ENCODE results near the gene ENTPD3. TPM values are rescaled to one million over a fixed set of nuclear protein-coding genes. Genes with fewer than 3 reads are reported as not detected.

The ENTPD3 gene
- total and polyA plus RNA-seq, 2 of the 13 experiments (the other 11 are each of a cell fraction or from before 2014, with no cell fraction given), result 0.07 TPM; not detected in 1

DNA sequence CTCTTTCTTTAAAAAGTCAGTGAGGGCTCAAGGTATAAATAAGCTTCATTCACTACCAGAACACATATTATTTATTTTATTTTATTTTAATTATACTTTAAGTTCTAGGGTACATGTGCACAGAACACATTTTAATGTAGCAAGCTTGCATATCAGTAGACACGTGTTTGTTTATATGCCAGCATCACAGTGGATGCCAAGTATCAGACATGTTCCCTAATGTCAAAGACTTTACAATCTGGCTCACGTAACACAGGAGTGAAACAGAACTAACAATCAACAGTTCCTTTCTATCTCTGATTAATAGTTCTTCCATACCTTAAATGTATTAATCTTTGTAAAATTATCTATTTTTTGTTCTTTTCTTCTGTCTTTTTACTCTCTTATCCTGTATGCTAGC, 23.3 kb upstream of the ENTPD3 start:
- Histone ChIP-seq H3K4me2 (ENCODE audit: low read depth, low read length) (no peak overlapping the region), H3K9ac (ENCODE audit: insufficient read depth, low read depth, low read length) (no peak overlapping the region), H3K4me3 (replicated peaks in 1 of 3; ENCODE audit: insufficient read depth in 1 of 3, low read depth in 2 of 3, low read length in 3 of 3) (no peak overlapping the region), H3K79me2 (ENCODE audit: insufficient read depth, low read length) (no peaks in the 10 kb centered on the region), H3K9me3 (ENCODE audit: low read length) (no peaks in the 10 kb centered on the region), H4K20me1 (ENCODE audit: insufficient read depth, low read length) (no peaks in the 10 kb centered on the region), H3K4me1 (ENCODE audit: insufficient read depth, low read length) (no peaks in the 10 kb centered on the region), H2AFZ (ENCODE audit: low read length) (no peak overlapping the region), H3K36me3 (replicated peaks in 1 of 2; ENCODE audit: control insufficient read depth in 1 of 2, insufficient read depth in 2 of 2, low read length in 2 of 2) (no peaks in the 10 kb centered on the region), H3K27me3 (ENCODE audit: control insufficient read depth in 1 of 2, insufficient read depth in 2 of 2, low read length in 2 of 2) (no peaks in the 10 kb centered on the region; a peak in 2 of 5 replicates), H3K27ac (ENCODE audit: extremely low read length, insufficient read depth, low read length) (no peak overlapping the region)
- DNase-seq (ENCODE audit: low spot score) (no peak), FAIRE-seq (no peak), ATAC-seq (no peak)
- WGBS (ENCODE audit: low lambda C conversion rate), result 14% methylated on average over 2 of the region's 2 CpGs
- ChIA-PET CTCF (ENCODE audit: low intra/inter-chr PET ratio, low total read pairs) (no interaction called here), POLR2A (no interaction called here)
- TF ChIP-seq RORA (CRISPR knock-in tag; IDR thresholded peaks at IDR 0.05), result no peak
- intact Hi-C loops (cut with micrococcal nuclease; ENCODE audit: unreplicated experiment), result no loop called here
- in situ Hi-C loops (cut with HindIII; ENCODE audit: extremely low pct_ligation_motif_present, low pct_unique_long_range_greater_than_20kb), result no loop called here
- no TSS peak for BruUV-seq (replicated peaks)

DNA sequence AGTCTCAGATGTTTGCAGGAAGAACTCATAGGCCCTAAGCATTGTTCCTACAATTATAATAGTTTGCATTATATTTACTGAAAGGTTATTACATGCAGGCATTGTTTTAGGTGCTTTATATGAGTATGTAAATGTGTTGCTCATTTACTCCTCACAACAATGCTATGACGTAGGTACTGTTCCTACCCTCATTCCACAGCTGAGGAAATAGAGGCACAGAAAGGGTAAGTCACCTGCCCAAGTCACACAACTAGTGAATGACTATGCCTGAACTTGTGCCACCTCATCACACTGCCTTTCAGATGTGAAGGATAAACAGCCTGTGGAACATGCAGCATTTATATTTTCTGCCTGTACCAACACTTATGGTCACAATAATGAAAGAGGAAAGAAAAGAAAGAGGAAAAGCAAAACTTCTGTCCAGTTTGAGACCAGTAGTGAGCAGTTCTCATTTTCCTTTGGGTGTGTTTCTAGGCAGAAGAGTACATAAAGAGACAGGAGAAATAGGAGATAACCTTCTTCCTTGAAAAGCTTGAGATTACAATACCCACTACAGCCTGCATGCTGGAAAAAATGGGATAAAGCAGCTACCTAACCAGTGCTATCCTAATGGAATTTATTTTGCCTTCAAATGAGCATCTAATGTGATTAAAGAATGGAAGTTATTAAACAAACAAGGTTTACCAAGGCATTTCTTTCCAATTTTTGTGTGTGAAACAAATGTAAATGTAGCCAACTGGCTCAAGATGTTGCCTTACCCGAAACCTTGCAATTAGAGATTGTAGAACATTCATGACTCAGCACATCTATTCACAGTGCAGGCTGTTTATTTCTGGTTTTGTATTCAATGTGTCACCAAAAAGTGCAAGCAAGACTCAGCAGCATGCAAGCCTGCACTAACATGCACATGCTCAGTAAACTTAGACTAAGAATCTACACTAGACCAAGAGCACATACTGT, 20.5 kb upstream of the ENTPD3 start:
- WGBS (ENCODE audit: low lambda C conversion rate), result 28% methylated on average over 2 of the region's 2 CpGs
- BruUV-seq (replicated peaks), result no TSS peak
- H3K79me2 ChIP-seq (ENCODE audit: insufficient read depth, low read length), result no peaks in the 10 kb centered on the region
- H3K4me3 ChIP-seq (replicated peaks in 1 of 3; ENCODE audit: insufficient read depth in 1 of 3, low read depth in 2 of 3, low read length in 3 of 3), result no peak overlapping the region
- H3K4me1 ChIP-seq (ENCODE audit: insufficient read depth, low read length), result no peaks in the 10 kb centered on the region
- H2AFZ ChIP-seq (ENCODE audit: low read length), result no peak overlapping the region
- intact Hi-C loops (cut with micrococcal nuclease; ENCODE audit: unreplicated experiment), result no loop called here
- no peak for DNase-seq (ENCODE audit: low spot score)
- no peaks in the 10 kb centered on the region; a peak in 1 of 5 replicates for H3K27me3 ChIP-seq (ENCODE audit: control insufficient read depth in 1 of 2, insufficient read depth in 2 of 2, low read length in 2 of 2)
- no peak overlapping the region for H3K4me2 ChIP-seq (ENCODE audit: low read depth, low read length)
- no peaks in the 10 kb centered on the region for H4K20me1 ChIP-seq (ENCODE audit: insufficient read depth, low read length)
- no peak for FAIRE-seq
- no peaks in the 10 kb centered on the region for H3K9me3 ChIP-seq (ENCODE audit: low read length)
- ATAC-seq, result no peak
- in situ Hi-C loops (cut with HindIII; ENCODE audit: extremely low pct_ligation_motif_present, low pct_unique_long_range_greater_than_20kb), result no loop called here
- no peak overlapping the region for H3K27ac ChIP-seq (ENCODE audit: extremely low read length, insufficient read depth, low read length)
- ChIA-PET CTCF (ENCODE audit: low intra/inter-chr PET ratio, low total read pairs) (no interaction called here), POLR2A (no interaction called here)
- no peak overlapping the region for H3K9ac ChIP-seq (ENCODE audit: insufficient read depth, low read depth, low read length)
- H3K36me3 ChIP-seq (replicated peaks in 1 of 2; ENCODE audit: control insufficient read depth in 1 of 2, insufficient read depth in 2 of 2, low read length in 2 of 2), result no peaks in the 10 kb centered on the region
- peak; percentile 71 for TF ChIP-seq MAFF (IDR thresholded peaks at IDR 0.05; ENCODE audit: low read depth, low read length)
- peak; percentile 54; the same call in 1 of the 2 replicates for TF ChIP-seq NFE2L2 (IDR thresholded peaks at IDR 0.05; ENCODE audit: low read length)
- peak; percentile 71 to 83; a peak in 3 of 4 replicates for TF ChIP-seq MAFK (conservative IDR thresholded peaks at IDR 0.05 in 1 of 2, IDR thresholded peaks at IDR 0.05 in 1 of 2; ENCODE audit: low read length in 2 of 2)
- peak; percentile 57 for TF ChIP-seq CREB1 (IDR thresholded peaks at IDR 0.05)
- no peak for TF ChIP-seq CREB1 (CRISPR knock-in tag; IDR thresholded peaks at IDR 0.05)
- TF ChIP-seq ZNF576 (CRISPR knock-in tag; IDR thresholded peaks at IDR 0.05), result no peak
